COLO668 (cell line): ENCODE measurements around the gene HMG20B.
"Not testable (repeated sequence)": the region's sequence is repeated elsewhere in the genome, so short reads cannot be mapped to it uniquely, and the experiment has no call there.

Experiments
- DNase-seq: peaks from one replicate; lab custom pipeline; 2025; ENCODE audit not compliant: unreplicated experiment; lab: John Stamatoyannopoulos, UW

Gene HMG20B

DNA sequence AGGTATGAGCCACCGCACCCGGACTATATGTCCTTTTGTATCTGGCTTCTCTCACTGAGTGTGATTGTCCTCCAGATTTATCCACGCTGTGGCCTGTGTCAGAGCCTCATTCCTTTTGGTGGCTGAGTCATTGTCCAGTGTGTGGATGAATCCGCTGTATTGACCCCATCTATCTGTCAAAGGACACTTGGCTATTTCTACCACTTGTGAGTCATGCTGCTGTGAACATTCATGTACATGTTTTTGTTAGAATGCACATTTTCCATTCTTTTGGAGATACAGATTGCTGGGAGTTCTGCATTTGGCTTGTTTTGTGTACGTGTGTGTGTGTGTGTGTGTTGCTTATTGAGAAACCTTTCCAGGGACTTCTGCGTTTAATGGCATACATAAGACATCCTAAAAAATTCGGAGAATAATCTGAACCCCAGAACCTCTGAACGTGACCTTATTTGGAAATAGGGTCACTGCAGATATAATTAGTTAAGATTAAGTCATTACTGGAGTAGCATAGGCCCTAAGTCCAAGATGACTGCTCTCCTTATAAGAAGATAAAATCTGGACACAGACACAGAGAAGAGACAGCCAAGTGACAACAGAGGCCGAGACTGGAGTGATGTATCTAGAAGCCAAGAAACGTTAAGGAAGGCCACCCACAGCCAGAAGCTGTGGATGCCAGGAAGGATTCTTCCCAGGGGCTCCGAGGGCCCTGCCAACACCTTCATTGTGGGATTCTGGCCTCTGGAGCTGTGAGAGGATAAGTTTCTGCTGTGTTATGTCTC lies 7.6 kb downstream of the HMG20B start:
- no peak for DNase-seq

DNA sequence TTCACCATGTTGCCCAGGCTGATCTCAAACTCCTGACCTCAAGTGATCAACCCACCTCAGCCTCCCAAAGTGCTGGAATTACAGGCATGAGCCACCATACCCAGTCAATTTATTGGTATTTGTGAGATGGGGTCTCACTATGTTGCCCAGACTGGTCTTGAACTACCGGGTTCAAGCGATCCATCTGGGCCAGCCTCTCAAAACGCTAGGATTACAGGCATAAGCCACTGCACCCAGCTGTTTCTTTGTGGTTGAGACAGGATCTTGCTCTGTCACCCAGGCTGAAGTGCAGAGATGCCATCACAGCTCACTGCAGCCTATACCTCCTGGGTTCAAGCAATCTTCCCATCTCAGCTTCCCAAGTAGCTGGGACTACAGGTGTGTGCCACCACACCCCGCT lies 9.0 kb downstream of the HMG20B start:
- not testable (repeated sequence) for DNase-seq

DNA sequence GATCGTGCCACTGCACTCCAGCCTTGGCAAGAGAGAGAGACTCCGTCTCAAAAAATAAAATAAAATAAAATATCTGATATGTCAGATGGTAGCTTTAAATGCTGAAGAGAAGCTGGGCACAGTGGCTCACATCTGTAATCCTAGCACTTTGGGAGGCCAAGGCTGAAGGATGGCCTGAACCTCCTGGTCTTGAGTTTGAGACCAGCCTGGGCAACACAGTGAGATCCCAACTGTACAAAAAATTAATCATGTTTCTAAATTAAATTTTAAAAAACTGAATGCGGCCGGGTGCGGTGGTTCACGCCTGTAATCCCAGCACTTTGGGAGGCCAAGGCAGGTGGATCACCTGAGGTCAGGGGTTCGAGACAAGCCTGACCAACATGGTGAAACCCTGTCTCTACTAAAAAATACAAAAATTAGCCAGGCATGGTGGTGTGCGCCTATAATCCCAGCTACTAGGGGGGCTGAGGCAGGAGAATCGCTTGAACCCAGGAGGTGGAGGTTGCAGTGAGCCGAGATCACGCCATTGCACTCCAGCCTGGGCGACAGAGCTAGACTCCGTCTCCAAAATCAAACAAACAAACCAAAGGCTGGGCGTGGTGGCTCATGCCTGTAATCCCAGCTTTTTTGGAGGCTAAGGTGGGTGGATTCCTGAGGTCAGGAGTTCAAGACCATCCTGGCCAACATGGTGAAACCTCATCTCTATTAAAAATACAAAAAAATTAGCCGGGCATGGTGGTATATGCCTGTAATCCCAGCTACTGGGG lies 11.5 kb downstream of the HMG20B start:
- DNase-seq, result not testable (repeated sequence)

DNA sequence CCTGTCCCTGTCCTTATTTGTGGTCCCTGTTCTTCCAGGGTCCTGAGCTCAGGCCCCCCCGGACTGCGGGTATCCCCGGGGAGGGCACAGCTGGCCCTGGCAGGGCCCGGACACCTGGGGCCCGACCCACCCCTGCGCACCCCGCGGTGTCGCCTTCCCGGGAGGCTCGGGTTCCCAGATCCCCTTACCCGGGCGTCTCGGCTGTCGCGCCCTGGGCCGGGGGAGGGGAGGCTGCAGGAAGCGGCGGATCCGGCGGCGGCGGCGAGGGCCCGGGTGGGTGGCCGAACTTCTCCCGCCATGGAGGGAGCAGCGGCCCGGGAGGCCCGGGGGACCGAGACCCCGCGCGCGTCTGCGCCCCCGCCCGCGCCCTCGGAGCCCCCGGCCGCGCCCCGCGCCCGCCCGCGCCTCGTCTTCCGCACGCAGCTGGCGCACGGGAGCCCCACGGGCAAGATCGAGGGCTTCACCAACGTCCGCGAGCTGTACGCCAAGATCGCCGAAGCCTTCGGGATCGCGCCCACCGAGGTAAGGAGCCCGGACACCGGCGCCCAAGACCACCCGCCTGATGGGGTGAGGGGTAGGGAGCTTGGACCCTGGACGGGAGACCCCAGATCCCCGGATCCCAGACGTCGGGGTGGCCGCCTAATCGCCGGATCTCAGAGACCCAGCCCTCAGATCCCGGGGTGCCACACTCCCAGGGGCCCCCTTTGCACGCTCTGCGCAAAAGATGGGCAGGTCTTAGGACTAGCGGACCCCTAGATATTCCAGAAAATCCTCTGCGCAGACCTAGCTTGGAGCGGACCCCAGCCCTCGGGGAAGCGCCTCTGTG lies 12.8 kb downstream of the HMG20B start, which contains the start of gene GIPC3:
TSS of gene GIPC3 (plus strand) at position 178 of the 826 bp plus-strand sequence. CDS start at position 298, 120 bp downstream.
- DNase-seq, result peak; percentile 33

DNA sequence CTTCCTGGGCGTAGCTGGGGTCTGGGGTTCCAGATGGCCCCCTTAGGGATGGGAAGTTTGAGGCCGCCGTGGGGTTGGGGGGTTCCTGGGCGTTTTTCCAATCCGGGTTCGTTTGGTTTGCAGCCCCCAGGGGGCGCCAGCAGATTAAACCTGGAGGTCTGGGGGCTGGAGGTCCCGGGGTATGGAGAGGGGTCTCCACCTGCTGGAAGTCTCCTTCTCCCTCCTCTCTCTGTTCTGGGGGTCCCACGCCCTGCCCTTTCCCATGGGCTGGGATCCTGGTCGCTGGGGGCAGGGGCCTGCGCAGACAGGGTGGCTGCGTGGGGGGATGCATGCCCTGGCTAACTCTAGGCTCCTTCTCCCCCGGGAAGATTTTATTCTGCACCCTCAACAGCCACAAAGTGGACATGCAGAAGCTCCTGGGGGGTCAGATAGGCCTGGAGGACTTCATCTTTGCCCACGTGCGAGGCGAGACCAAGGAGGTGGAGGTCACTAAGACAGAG lies 13.4 kb downstream of the HMG20B start:
- peak; percentile 36 for DNase-seq

DNA sequence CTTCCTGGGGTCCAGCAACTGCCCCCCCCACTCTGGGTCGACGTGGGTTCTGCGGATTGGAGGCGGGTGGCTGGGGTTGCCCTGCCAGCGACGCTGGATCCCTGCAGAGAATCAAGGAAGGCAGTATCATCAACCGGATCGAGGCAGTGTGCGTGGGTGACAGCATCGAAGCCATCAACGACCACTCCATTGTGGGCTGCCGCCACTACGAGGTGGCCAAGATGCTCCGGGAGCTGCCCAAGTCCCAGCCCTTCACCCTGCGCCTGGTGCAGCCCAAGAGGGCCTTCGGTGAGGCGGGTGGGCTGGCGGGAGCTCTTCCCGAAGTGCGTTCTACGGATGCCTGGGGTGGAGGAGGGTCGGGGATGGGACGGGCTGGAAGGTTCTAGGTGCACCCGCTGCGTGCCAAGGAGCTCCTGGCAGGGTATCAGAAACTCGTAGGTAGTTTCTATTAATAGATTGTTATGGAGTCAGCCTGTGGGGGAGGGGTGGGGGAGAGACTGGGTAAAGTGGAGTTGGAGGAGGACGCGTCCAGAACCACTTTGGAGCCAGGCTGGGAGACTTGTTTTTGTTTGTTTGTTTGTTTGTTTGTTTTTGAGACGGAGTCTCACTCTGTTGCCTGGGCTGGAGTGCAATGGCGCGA lies 14.1 kb downstream of the HMG20B start:
- no peak for DNase-seq

DNA sequence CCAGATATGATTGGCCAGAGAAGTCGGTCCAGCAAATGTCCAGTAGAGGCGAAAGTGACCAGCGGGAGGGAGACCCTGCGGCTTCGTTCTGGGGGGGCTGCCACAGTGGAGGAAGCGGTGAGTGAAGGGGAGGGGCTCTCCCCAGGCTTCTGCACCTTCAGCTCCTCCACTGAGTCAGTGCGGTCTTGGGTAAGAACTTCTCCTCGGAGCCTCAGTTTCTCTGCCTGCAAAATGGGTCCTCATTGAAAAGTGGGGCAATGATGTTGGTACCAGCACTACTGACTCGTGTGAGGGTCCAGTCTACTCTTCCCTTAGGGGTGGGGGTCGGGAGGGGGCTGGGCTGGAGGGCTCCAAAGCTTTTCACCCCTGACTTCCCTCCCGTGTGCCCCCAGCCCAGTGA lies 16.7 kb downstream of the HMG20B start:
- no peak for DNase-seq

DNA sequence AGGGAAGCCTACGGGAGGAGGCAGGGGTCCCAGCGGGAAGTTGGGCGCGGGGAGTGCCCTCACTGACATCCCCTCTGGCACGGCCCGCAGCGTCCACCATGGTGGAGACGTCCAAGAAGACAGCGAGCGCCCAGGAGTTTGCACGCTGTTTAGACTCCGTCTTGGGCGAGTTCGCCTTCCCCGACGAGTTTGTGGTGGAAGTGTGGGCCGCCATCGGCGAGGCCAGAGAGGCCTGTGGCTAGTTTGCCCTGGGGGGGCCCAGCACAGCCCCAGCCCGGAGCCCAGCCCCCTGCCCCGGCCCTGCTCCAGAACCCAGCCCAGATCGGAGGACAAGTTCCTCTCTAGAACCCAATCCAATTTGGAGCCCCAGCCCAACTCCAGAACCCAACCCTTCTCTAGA lies 17.2 kb downstream of the HMG20B start:
- no peak for DNase-seq

DNA sequence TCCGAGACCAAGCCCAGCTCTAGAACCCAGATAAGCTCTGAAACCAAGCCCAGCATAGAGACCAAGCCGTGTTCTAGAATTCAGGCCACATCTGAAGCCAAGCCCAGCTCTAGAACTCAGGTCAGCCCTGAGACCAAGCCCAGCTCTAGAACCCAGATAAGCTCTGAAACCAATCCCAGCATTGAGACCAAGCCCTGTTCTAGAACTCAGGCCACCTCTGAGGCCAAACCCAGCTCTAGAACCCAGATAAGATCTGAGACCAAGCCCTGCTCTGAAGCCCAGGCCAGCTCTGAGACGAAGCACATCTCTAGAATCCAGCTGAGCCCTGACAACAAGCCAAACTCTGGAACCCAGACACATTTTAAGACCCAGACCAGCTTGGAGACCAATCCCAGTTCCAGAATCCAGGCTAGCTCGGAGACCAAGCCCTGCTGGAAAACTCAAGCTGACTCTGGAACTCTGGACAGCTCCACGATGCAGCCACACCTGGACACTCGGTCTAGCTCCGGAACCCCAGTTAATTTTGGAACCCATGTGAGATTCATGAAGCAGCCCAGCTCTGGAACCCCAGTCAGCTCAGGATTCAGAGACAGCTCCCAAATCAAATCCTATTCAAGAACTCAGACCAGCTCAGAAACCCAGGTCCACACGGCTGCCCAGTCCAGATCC lies 18.4 kb downstream of the HMG20B start:
- no peak for DNase-seq

DNA sequence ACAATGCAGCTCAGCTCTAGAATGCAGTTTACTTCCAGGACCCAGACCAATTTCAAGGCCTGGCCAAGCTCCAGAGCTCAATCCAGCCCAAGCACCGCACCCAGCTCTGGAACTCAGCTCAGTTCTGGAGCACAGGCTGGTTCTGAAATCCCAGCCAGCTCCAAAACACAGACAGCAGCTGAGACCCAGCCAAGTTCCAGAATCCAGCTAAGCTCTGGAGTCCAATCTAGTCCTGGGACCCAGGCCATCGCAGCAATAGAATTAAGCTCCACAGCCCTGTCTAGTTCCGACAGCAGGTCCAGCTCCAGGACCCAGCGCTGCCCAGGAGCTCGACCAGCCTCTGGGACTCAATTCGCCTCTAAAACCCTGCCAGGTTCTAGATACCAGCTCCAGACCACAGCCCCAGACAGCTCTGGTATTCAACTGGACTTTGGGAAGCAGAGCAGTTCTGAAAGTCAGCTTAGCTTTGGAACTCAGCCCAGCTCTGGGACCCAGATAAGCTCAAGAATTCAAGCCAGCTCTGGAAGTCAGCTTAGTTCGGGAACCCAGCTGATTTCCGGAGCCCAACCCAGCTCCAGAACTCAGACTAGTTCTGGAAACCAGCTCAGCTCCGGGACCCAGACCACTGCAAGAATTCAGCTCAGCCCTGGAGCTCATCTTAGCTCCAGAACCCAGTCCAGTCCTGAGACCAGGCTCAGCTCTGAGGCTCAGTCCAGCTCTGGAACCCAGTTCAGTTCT lies 19.3 kb downstream of the HMG20B start:
- DNase-seq, result no peak

DNA sequence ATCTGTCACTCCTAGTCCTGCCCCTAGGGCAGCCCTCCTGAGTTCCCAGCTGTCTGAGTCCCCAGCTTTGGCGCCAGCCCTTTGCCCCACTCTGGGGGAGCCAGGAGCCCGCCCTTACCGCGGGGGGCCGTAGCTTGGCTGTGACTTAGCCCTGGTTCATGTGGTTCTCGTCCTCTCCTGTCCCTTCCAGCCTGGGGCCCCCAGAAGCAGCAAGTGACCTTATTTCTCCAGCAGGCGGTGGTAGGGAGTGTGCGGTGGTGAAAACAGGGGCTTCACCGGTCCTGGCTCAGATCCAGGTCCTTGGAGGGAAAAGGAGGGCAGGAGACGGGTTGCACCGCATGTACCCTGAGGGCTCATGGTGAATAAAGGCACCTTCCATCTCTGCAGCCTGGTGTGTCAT lies 20.4 kb downstream of the HMG20B start:
- DNase-seq, result no peak

DNA sequence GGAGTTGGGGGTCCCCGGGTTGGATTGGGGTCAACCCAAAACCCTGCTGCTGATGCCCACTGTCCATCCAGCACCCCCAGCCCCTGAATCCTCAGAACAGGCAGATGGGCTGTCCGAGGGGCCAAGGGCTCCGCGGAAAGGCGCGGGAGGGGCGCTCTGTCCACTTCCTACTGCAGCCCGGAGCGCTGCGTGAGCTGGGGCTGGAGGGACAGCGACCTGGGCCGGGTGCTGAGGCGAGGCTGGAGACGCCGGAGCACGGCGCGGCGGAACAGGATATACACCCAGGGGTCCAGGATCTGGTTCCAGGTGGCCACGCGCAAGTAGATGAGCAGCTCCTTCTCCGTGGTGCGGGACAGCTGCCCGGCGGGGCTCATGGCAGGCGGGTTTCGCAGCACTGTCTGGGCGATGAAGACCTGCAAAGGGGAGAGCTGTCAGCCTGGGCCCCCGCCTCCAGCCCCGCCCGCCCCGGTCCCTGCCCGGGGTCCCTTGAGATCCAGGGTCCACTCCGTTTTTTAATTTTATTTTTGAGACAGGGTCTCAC lies 22.8 kb downstream of the HMG20B start:
- DNase-seq, result no peak

DNA sequence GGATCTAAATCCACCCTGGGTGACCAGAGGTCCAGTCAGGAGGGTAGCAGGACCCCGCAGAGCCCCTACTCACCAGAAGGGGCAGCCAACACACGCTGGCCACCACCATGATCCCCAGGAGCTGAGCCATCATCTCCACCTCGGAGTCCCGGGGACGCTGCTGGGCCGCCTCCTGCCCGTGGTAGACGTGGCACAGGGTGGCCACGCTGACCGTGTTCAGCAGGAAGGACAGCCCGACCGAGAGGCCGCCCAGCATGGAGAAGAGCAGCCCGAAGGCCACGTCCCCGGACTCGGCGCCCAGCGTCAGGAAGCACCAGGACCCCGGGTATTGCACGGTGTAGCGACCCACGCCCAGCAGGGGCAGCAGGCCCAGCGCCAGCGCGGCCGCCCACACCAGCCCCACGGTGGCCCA lies 27.0 kb downstream of the HMG20B start:
- no peak for DNase-seq

DNA sequence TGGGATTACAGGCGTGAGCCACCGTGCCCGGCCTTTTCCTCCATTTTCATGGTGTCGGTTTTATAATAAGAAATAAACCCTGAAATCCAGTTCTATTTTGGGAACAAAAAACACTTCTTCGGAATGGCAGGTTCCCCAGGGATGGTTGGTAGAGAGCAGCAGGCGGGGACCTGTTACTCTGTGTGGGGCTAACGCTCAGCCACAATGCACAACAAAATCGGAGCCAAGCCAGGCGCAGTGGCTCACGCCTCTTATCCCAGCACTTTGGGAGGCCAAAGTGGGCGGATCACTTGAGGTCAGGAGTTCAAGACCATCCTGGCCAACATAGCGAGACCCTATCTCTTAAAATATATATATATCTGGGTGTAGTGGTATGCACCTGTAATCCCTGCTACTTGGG lies 28.3 kb downstream of the HMG20B start:
- no peak for DNase-seq

DNA sequence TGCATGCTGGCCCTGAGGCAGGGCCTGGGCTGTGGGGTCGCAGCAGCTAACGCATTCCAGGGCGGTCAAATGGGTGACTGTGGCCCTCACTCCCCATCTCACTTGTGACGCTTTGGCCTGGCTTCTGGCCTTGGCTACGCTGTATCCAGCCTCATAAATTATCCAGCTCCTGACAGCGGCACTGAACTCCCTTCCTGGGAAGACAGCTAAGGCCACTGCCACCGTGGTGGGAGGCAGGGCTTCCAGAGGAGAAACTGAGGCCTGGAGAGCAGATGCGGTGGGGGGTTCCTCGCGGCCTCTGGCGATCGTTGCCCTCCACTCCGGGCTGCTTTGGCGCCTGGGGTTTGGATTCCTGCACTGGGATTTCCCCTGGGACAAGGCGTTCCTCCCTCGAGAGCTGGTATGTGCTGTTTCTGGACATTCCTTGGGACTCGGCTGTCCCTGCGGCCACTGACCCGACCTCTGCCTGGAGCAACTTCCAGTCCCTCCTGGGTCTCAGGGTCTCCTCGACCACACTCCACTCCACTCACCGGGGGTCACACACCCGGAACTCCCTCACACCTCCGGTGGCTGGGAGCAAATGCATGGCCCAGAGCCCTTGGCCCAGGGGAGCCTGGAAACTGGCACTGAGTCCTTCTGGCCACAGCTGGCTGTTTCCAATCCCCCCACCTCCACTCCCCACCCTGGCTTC lies 30.5 kb downstream of the HMG20B start:
- no peak for DNase-seq

DNA sequence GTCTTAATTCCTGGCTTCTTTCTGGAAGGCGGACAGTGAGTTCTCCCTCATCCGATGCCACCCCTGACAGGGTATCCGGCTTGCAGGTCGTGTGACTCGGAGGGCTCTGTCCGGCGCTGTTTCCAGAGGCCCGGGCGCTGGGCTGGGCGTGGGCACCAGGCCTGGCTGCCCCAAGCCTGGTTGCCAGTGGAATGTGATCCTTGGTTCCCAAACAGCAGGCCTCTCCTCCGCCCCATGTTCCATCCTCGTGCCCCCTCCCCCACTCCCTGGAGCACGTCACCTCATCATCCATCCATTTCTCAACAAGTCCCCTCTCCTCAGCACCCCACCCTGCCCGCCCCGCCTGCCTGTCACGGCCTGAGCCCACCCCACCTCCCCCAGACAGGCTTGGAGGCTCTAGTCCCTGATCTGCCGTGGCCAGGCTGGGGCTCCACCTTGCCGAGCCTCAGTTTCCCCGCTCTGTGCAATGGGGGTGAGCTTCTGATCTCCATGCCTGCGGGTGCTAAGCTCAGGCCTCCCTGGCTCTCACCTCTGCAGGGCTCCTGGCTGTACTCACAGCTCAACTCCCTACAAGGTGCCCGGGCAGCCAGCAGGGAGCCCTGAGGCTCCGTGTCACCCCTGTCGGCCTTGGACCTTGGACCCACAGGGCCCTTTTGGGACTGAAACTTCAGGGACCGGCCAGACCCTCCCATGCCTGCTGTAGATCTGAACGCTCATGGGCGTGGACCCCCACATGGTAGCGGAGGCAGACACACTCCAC lies 31.7 kb downstream of the HMG20B start:
- no peak for DNase-seq

DNA sequence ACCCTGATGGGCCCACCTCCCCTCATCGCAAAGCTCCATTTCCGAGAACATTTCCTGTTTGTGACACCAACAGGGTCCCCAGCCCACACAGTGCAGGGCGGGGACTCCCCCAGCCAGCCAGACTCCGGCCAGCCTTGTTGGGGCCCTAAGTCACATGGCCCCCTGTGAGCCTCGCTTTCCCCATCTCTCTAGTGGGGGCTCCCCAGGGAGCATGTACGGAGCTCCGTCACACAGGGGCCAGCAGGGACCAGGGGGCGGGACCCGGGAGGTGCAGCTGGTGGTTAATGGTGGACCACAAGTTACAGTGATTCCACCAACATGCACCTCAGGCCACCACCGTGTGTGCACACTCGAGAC lies 32.2 kb downstream of the HMG20B start:
- DNase-seq, result no peak

DNA sequence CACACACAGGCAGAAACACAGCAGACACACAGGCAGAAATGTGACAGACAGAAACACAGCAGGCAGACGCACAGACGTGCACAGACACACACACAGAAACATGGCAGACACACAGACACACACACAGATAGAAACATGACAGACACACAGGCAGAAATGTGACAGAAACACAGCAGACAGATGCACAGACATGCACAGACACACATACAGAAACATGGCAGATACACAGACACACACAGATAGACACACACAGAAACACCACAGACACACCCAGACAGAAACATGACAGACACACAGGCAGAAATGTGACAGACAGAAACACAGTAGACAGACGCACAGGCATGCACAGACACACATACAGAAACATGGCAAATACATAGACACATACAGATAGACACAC lies 32.6 kb downstream of the HMG20B start:
- DNase-seq, result no peak
